SK-N-MC (cell line): Measurements from ENCODE around the gene WDR12.
"Not testable (repeated sequence)": the region's sequence is repeated elsewhere in the genome, so short reads cannot be mapped to it uniquely, and the experiment has no call there.

Experiments used
- DNase-seq: peaks from one replicate; pipeline ENCODE4 v3.0.0-alpha.2; 2011; ENCODE audit warnings: low read depth, low spot score
- H3K27ac ChIP-seq: fragments of 200-600 bp; sonication (generic); 2 replicates; pipeline ENCODE4 v1.5.1; 2016; ENCODE audit warnings: mixed run types
- H3K36me3 ChIP-seq: fragments of 200-600 bp; sonication (generic); 2 replicates; pipeline ENCODE4 v1.6.1; 2017; ENCODE audit warnings: antibody characterized with exemption, low read length, mixed read lengths; ENCODE audit not compliant: insufficient read depth
- H3K4me3 ChIP-seq: fragments of 200-600 bp; sonication (generic); 2 replicates; pipeline ENCODE4 v1.5.1; 2016
- H3K9ac ChIP-seq: fragments of 200-600 bp; sonication (generic); 2 replicates; pipeline ENCODE4 v1.8.0; 2017; ENCODE audit warnings: mixed run types, mixed read lengths; ENCODE audit not compliant: insufficient read length
- H3K9me3 ChIP-seq: fragments of 200-600 bp; sonication (generic); 2 replicates; pipeline ENCODE4 v1.6.1; 2017; ENCODE audit warnings: low read depth, mild to moderate bottlenecking, antibody characterized with exemption, low read length, moderate library complexity, mixed read lengths
- EZH2 ChIP-seq: fragments of 200-600 bp; sonication (generic); IDR thresholded peaks from one replicate; pipeline ENCODE4 v1.6.1; 2017; ENCODE audit warnings: antibody characterized with exemption
- FOXP2 ChIP-seq: optimal IDR thresholded peaks from 2 replicates; pipeline ENCODE3; 2011; ENCODE audit warnings: mild to moderate bottlenecking, moderate library complexity; ENCODE audit not compliant: insufficient read depth; ENCODE audit errors: extremely low read length, control extremely low read depth
- POLR2AphosphoS5 ChIP-seq: IDR thresholded peaks from 2 replicates; pipeline ENCODE4 v1.6.1; 2012; ENCODE audit warnings: mild to moderate bottlenecking, low read depth, low read length, borderline replicate concordance

The WDR12 gene

DNA sequence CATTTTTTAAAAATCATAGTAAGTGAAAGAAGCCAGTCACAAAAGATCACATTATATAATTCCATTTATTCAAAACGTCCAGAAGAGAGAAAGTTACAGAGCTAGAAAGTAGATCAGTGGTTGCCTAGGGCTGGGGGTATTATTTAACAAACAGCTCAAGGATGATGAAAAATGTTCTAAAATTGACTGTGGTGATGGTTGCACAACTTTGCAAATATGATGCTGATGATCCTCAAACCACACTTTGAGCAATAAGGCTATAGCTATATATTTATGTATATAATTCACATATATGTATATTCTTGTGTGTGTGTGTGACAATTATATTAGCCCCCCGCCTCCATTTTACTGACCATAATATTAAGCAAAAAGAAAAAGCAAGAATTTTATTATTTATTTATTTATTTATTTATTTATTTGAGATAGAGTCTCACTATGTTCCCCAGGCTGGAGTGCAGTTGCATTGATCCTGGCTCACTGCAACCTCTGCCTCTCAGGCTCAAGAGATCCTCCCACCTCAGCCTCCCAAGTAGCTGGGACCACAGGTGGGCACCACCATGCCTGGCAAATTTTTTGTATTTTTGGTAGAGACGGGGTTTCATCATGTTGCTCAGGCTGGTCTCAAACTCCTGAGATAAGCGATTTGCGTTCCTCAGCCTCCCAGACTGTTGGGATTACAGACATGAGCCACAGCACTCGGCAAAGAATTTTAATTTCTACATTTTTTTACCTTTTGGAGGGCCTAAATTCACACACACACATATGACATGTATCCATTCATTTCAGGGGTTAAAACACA lies 1.9 kb downstream of the WDR12 start:
- peak overlapping the region; percentile 94 for H3K4me3 ChIP-seq
- H3K27ac ChIP-seq = no peak overlapping the region
- peaks cover 49% of the 10 kb centered on the region for H3K36me3 ChIP-seq
- no peak for DNase-seq
- peak overlapping the region; percentile 97 for H3K9ac ChIP-seq
- TF ChIP-seq EZH2 (no peak), POLR2AphosphoS5 (no peak), FOXP2 (no peak)
- H3K9me3 ChIP-seq = peaks cover 7% of the 10 kb centered on the region; the same call in 1 of the 2 replicates

DNA sequence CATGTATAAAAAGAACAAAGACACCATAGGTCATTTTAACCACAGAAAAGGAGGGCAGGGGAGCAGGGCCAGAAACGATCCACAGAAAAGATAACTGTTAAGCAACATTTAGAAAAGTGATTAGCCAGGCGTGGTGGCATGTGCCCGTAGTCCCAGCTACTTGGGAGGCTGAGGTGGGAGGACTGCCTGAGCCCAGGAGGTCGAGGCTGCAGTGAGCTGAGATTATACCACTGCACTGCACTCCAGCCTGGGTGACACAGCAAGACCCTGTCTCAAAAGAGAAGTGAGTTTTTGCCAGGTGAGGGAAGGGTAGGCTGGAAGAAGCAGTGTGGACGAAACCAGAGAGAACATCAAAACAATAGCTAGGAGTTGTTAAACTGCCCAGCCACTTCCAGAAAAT lies 3.3 kb downstream of the WDR12 start:
- Histone ChIP-seq H3K4me3 (no peak overlapping the region), H3K9ac (no peak overlapping the region), H3K36me3 (peaks cover 55% of the 10 kb centered on the region), H3K27ac (no peak overlapping the region; the same call in 1 of the 2 replicates), H3K9me3 (peaks cover 10% of the 10 kb centered on the region; the same call in 1 of the 2 replicates)
- no peak for TF ChIP-seq FOXP2
- no peak for TF ChIP-seq EZH2
- TF ChIP-seq POLR2AphosphoS5 = no peak
- DNase-seq = no peak

DNA sequence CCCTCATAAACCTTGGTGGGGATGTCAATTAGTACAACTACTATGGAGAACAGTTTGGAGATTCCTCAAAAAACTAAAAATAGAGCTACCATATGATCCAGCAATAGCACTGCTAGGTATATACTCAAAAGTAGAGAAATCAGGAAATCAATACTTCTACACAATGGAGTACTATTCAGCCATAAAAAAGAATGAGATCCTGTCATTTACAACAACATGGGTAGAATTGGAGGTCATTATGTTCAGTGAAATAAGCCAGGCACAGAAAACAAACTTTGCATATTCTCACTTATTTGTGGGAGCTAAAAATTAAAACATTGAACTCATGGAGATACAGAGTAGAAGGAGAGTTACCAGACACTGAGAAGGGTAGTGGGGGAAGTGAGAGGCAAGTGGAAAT lies 6.0 kb downstream of the WDR12 start:
- H3K9me3 ChIP-seq = peaks cover 10% of the 10 kb centered on the region; the same call in 1 of the 2 replicates
- not testable (repeated sequence) for H3K27ac ChIP-seq, H3K4me3 ChIP-seq, DNase-seq, H3K9ac ChIP-seq
- H3K36me3 ChIP-seq = peaks cover 75% of the 10 kb centered on the region

DNA sequence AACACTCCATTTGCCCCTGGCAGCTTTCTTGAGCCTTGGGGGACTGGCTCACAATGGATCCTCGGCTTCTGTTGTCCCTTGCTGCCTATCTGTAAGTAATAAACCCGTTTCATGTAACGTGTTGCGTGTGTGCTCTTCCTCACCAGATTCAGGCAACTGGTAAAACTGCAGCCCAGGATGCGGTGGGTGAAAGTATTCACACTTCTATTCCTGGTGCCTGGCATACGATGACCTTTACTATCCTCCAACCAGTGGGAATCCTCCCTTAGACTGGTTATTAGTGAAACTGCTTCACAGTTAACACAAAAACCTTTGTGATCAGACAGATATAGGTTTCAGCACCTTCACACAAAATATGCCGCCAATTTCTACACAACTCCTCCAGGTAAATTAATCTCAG lies 26.3 kb downstream of the WDR12 start:
- DNase-seq = no peak
- TF ChIP-seq FOXP2 = no peak
- no peak for TF ChIP-seq POLR2AphosphoS5
- no peak for TF ChIP-seq EZH2
- no peak overlapping the region for H3K27ac ChIP-seq
- no peak overlapping the region for H3K9ac ChIP-seq
- H3K36me3 ChIP-seq = peaks cover 82% of the 10 kb centered on the region
- H3K4me3 ChIP-seq = no peak overlapping the region
- no peaks in the 10 kb centered on the region for H3K9me3 ChIP-seq

DNA sequence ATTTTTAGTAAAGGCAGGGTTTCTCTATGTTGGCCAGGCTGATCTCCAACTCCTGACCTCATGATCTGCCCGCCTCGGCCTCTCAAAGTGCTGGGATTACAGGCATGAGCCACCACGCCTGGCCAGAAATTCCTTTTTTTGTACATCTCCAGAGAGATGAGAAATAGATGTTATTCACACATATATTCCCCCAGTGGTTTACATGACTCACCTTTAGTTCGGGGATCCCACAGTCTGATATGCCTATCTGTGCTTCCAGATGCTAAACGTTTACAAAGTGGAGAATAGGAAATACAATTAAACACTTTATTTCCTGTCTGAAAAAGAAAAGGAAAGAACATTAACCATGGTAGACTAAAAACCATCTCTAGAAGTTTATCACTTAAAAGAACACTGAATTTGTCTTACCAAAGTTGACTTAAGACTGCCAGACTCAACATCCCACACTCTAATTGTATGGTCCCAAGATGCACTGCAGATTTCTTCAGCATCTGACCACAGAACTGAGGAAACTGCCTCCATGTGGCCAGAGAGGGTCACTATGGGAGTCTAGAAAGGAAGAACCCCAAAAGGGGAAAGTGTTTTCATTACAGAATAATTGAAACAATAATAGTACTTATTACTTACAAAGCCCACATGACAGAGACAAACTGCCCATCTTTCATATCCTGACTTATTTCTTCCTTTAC lies 27.3 kb downstream of the WDR12 start:
- no peak for DNase-seq
- Histone ChIP-seq H3K9ac (no peak overlapping the region), H3K36me3 (peaks cover 84% of the 10 kb centered on the region), H3K27ac (no peak overlapping the region), H3K9me3 (no peaks in the 10 kb centered on the region), H3K4me3 (no peak overlapping the region)
- TF ChIP-seq EZH2 = no peak
- no peak for TF ChIP-seq FOXP2
- no peak for TF ChIP-seq POLR2AphosphoS5

DNA sequence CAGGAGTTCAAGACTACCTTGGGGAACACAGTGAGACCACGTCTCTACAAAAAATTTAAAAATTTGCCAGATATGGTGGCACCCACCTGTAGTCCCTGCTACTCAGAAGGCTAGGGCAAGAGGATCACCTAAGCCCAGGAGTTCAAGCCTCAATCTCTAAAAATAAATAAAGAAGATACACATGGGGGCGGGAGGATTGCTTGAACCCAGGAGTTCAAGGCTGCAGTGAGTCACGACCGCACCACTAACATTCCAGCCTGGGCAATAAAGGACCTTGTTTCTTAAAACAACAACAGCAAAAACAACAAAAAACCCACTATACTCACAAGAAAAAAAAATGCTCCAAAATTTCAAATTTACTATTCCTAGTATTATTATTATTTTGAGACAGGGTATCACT lies 29.9 kb downstream of the WDR12 start:
- Histone ChIP-seq H3K27ac (no peak overlapping the region), H3K36me3 (peaks cover 66% of the 10 kb centered on the region), H3K4me3 (no peak overlapping the region), H3K9me3 (no peaks in the 10 kb centered on the region), H3K9ac (no peak overlapping the region)
- TF ChIP-seq FOXP2 = no peak
- TF ChIP-seq POLR2AphosphoS5 = no peak
- TF ChIP-seq EZH2 = no peak
- DNase-seq = no peak

DNA sequence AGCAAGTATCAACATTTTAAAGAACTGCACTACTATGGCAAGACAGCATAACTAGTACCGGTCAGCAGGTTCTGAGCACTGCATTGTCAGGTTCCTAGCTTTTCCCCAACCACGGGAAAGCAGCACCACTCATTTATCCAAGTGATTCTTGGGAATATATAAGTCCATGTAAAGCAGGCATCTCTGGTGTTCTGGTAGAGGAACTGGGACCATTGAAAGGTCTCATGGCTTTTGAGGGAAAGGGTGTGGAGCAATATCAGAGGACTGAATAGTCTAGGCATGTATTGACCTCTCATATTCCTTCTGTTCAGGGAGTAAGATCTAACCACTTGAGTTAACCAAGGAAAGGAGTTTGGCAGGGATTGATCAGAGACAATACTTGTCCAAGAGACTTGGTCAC lies 33.8 kb downstream of the WDR12 start:
- H3K36me3 ChIP-seq = peaks cover 35% of the 10 kb centered on the region
- no peak overlapping the region for H3K4me3 ChIP-seq
- H3K27ac ChIP-seq = no peak overlapping the region
- no peaks in the 10 kb centered on the region for H3K9me3 ChIP-seq
- no peak for DNase-seq
- no peak for TF ChIP-seq POLR2AphosphoS5
- TF ChIP-seq FOXP2 = no peak
- no peak for TF ChIP-seq EZH2
- H3K9ac ChIP-seq = no peak overlapping the region

DNA sequence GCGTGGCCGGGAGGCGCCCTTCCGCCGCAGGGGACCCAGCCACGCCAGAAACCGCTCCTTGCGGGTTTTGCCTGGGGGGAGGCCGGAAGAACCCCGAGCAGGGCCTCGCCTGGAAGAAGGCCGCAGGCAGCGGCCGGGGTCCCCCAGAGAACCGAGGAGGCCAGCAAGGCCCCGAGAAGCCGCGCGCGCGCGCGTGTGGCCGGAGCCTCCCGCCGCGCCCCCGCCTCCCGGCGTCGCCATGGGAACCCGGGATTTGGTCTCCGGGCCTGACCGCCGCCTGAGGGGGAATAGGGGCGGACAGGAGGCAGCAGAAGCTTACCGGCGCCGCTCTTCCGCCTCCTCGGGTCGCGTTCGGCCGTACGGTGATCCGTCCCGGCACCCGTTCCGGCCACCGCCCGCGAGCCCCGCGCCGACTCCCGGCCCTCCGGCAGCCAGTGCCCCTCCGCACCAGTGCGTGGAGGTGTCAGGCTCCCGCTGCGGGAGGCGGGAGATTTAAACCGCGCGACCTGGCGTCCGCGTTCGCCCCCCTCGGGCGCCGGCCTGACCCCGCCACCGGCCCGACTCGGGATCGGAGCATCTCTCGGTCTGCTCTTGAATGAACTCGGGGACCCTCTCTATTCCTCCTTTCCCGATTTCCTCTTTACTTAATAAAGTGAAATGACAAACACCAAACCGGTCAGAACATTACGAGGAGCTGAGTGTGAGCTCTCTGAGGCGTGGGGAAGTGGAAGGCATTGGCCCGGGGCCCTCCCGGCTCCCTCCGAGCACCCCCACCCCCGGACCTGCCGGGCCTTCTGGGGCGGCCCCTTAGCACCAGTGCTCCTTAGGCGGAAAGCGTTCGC lies 40.0 kb downstream of the WDR12 start, which contains the start of gene ICA1L:
ICA1L (minus strand) TSS at position 467 of the 842 bp plus-strand sequence. CDS start 42,757 bp downstream, outside the sequence.
- Histone ChIP-seq H3K36me3 (no peaks in the 10 kb centered on the region), H3K4me3 (peak within 1 kb of the TSS; percentile 97), H3K9ac (peak within 1 kb of the TSS; percentile 81), H3K27ac (no peak within 1 kb of the TSS), H3K9me3 (no peaks in the 10 kb centered on the region)
- no peak for TF ChIP-seq EZH2
- TF ChIP-seq POLR2AphosphoS5 = 0 out of 2 replicates have a peak, but pooled peaks have one; percentile 4
- DNase-seq = no peak
